Ovary (tissue), 9 donors: ENCODE data around the gene SLC12A9. TPM values are rescaled to one million over a fixed set of nuclear protein-coding genes. Genes with fewer than 3 reads are reported as not detected.

ENCODE experiments used
- DNase-seq, 5 donors: peaks; one replicate each; pipeline ENCODE4 v3.0.0-alpha.2; 2019 to 2020
- H3K27ac ChIP-seq, 2 donors: fragments of 200-600 bp; one replicate each; pipeline versions ENCODE4 v1.5.1 to v1.8.0; 2019 to 2022
- H3K27me3 ChIP-seq: fragments of 200-600 bp; one replicate; pipeline ENCODE4 v1.8.0; 2022
- H3K36me3 ChIP-seq: fragments of 200-600 bp; sonication (generic); one replicate; pipeline ENCODE4 v1.5.1; 2019
- H3K4me1 ChIP-seq: one replicate; pipeline ENCODE4 v1.8.1; 2013; ENCODE audit warnings: mild to moderate bottlenecking, moderate library complexity; ENCODE audit not compliant: insufficient read depth
- H3K4me3 ChIP-seq: fragments of 200-600 bp; sonication (generic); one replicate; pipeline ENCODE4 v1.5.1; 2017
- H3K9me3 ChIP-seq, 2 donors: fragments of 200-600 bp in 1 of 2; sonication (generic) in 1 of 2; one replicate each; pipeline versions ENCODE4 v1.5.1 to v1.8.1; 2013 to 2019; ENCODE audit warnings: mild to moderate bottlenecking in 1 of 2, moderate library complexity in 1 of 2
- CTCF ChIP-seq, 3 donors: fragments of 450-650 bp in 2 of 3; fragments of 200-600 bp in 1 of 3; IDR thresholded peaks; one replicate each; pipeline versions ENCODE4 v1.5.1 to v1.8.0; 2016 to 2022; ENCODE audit warnings: antibody characterized with exemption in 3 of 3, mild to moderate bottlenecking in 1 of 3
- EP300 ChIP-seq: sonication (generic); formaldehyde crosslinking; IDR thresholded peaks from one replicate; pipeline ENCODE4 v1.6.1; 2017; ENCODE audit warnings: antibody characterized with exemption
- POLR2A ChIP-seq: fragments of 450-650 bp; IDR thresholded peaks from one replicate; pipeline ENCODE4 v1.6.1; 2017; ENCODE audit warnings: antibody characterized with exemption, mild to moderate bottlenecking, moderate library complexity
- WGBS, 3 donors: extraction: QIAGEN DNeasy Blood & Tissue Kit in 1 of 3; methylation state at CpG; one replicate each; pipeline versions ENCODE4 v1.1.5 to v1.1.7; 2013 to 2017; 5-methylcytosine and 5-hydroxymethylcytosine counted together
- intact Hi-C, 4 donors: fragments of 100-400 bp; cut with DNase I; formaldehyde crosslinking; loops; one replicate each; pipeline versions ENCODE4 v1.11.0 to v1.15.1; 2022 to 2023
- polyA plus RNA-seq, 2 donors: library from polyadenylated mRNA; stranded (reverse); fragments of 200-250 nt in 1 of 2; fragments of 350-450 nt in 1 of 2; fragmentation: Illumina TruSeq in 1 of 2; extraction: RNeasy Lipid Tissue Mini Kit (QIAGEN cat#74804) in 1 of 2; gene quantifications; one replicate each; pipeline ENCODE4 v1.2.3, GENCODE V29; 2013 to 2014
- total RNA-seq, 7 donors: library from RNA; depleted of rRNA in 2 of 7; stranded (reverse); fragments of >200 nt in 2 of 7; fragmentation: NEBNext Ultra II Directional in 3 of 7; extraction: Animal tissue kit (Norgen Biotek cat#: 25700) in 3 of 7; gene quantifications; one replicate each; pipeline versions ENCODE4 v1.1.0 to v1.2.4, GENCODE V29; 2016 to 2023
- donor health status: DM: no; HTN: no; CAD: no; lungs with moderate emphysema.
- donor health status: DM: no; HTN: no; CAD: no.
- donor health status: Bipolar disorder and iron deficiency.
- donor health status: DM: yes; HTN: yes; CAD: no.
- donor health status: DM: no; HTN: no; CAD: no.
- donor health status: DM: yes; HTN: yes; CAD: no.

The SLC12A9 gene
- total and polyA plus RNA-seq, 9 donors = 4.7 to 31.8 (median 25.2) TPM

GRCh38 chr7:100893318-100893895 lies 40.9 kb downstream of the SLC12A9 start:
- Histone ChIP-seq H3K4me3 (no peak overlapping the region), H3K36me3 (no peaks in the 10 kb centered on the region), H3K9me3 (no peaks in the 10 kb centered on the region), H3K4me1 (peaks cover 9% of the 10 kb centered on the region), H3K27me3 (no peaks in the 10 kb centered on the region), H3K27ac (no peak overlapping the region)
- TF ChIP-seq POLR2A (no peak), CTCF (IDR thresholded peaks at IDR 0.05) (no peak), EP300 (no peak)
- peak in 2 of 5 donors; percentile 31 to 49 for DNase-seq
- intact Hi-C loops = loop anchor here in 2 of 4 donors (10.0 kb wide), 4 partner anchors 241 to 401 kb away; partner anchors contain the start of gene VGF (in 1 of the 2)
- 87 to 90% (median 88%) methylated on average over 28 to 32 of the region's 32 CpGs for WGBS, 3 donors

DNA sequence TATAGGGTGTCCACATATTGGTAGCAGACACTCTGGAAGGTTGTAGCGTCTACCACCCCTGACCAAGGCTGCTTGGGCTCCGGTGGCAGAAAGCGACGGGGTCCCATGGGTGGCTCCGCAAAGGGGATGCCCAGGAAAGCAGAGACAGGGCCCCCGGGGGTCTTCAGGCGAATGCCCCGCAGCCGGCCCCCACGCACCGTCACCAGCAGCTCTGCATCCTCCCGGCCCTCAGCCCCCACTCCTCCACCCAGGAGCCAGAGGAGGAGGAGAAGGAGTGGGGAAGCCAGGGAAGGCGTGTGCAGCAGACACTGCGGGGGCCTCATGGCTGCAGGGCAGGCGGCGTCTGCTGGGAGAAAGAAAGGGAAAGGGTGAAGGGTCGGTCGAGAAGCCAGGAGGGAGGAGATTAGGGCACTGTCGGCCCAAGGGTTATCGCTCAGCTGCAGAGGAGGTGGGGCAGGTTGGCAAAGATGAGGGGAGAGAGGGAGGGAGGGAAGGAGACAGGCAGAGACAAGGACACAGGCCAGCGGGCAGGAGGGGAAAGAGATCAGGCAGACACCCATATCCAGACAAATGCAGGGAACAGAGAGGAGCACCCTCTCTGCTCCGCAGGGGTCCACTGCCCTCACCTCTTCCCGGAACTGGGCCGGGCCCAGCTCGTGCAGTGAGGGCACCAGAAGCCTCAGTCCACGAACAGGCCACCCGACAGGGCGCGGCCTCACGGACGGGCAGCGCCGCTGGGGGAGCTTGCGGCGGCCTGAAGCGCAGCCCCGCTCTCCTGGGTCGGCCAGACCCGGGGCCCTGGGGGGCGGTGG lies 41.6 kb downstream of the SLC12A9 start:
- no peaks in the 10 kb centered on the region for H3K36me3 ChIP-seq
- WGBS, 3 donors = 39 to 43% (median 41%) methylated on average over 29 to 40 of the region's 40 CpGs
- no peak for TF ChIP-seq POLR2A
- TF ChIP-seq EP300 = no peak
- no peak for TF ChIP-seq CTCF (IDR thresholded peaks at IDR 0.05)
- peaks cover 6% of the 10 kb centered on the region for H3K4me1 ChIP-seq
- no peaks in the 10 kb centered on the region for H3K9me3 ChIP-seq
- H3K27me3 ChIP-seq = no peaks in the 10 kb centered on the region
- DNase-seq = peak in 1 of 5 donors; percentile 41
- H3K27ac ChIP-seq = peak overlapping the region in 1 of 2 donors; percentile 57
- peak overlapping the region; percentile 41 for H3K4me3 ChIP-seq
- intact Hi-C loops = loop anchor here in 2 of 4 donors (10.0 kb wide), 4 partner anchors 241 to 401 kb away; partner anchors contain the start of gene VGF (in 1 of the 2)

DNA sequence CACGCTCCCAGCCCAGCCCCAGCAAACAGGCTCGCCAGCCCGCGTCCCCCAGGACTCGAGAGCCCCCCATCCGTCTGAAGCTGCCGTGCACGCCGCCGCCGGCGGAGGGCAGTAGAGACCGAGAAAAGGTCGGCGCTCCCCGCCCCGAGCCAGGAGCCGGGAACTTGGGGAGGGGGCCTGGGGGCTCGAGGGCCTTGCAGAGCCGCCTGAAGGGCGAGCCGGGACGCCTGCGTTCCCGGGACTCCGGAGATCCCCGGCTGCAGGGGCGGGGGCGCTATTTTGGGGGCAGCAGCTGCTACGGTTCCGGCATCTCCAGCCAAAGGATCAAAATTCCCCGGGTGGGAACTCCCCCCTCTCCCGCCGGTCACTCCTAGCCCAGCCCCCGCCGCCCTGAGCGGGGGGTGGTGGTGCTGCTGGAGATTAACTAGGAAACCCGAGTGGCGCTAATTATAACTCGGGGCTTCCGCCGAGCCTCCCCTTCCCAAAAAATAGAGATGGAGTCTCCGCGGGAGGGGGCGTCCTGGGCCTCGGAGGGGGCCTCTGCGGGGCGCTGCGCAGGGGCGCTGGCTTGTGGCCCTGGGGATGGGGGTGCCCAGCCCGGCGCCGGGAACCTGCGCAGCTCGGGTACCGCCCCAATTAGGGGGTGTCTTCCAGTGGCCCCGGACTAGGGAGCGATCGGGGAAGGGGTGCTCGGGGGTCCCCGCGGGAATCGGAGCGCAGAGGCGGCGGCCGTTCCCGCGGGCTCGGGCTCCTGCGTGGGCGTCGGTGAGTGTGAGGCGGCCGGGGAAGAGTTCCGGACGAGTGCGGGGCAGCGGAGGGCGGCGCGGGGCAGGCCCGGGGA lies 42.6 kb downstream of the SLC12A9 start:
- Histone ChIP-seq H3K9me3 (no peaks in the 10 kb centered on the region), H3K27me3 (no peaks in the 10 kb centered on the region)
- WGBS, 3 donors = 0 to 2% (median 0%) methylated on average over 19 to 83 of the region's 83 CpGs

More for the DNA sequence above, 42.6 kb downstream of the SLC12A9 start:
- TF ChIP-seq CTCF (IDR thresholded peaks at IDR 0.05) (peak; percentile 40 to 77 (median 69)), POLR2A (no peak), EP300 (no peak)
- peak overlapping the region in 1 of 2 donors; percentile 57 for H3K27ac ChIP-seq
- intact Hi-C loops = loop anchor here in 2 of 4 donors (5.0 to 10.0 kb wide), 6 partner anchors 162 to 400 kb away; partner anchors contain the start of gene VGF (in 1 of the 2)
- H3K36me3 ChIP-seq = no peaks in the 10 kb centered on the region
- peaks cover 6% of the 10 kb centered on the region for H3K4me1 ChIP-seq
- peak overlapping the region; percentile 41 for H3K4me3 ChIP-seq
- DNase-seq = peak; percentile 59 to 81 (median 71)
